ENCODE data around the gene KRT4. TPM values are rescaled to one million over a fixed set of nuclear protein-coding genes. Genes with fewer than 3 reads are reported as not detected.

The KRT4 gene
- total RNA-seq, 2 donors from 2014 or later: 6.4 to 12.7 TPM

DNA sequence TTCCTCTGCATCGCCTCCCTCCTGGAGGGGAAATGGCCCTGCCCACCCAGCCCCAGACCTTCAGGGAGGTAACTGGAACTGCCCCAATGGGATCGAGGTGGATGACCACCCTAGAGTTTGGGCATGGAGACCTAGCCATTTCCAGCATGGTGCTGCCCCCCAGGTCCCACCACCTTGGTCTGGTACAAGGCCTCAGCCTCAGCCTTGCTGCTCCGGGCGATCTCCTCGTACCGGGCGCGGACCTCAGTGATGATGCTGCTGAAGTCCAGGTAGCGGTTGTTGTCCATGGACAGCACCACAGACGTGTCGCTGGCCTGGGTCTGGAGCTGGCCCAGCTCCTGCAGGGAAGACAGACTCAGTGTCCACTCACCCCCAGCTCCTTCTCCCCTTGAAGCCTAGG lies 30.5 kb upstream of the KRT4 start:
- Histone ChIP-seq H3K27me3 (replicated peaks; ENCODE audit: insufficient read depth) (no peaks in the 10 kb centered on the region), H3K27ac (no peak overlapping the region), H3K4me1 (replicated peaks) (no peaks in the 10 kb centered on the region), H3K36me3 (no peaks in the 10 kb centered on the region), H3K4me3 (no peak overlapping the region), H3K9me3 (no peaks in the 10 kb centered on the region)
- no peak for DNase-seq (ENCODE audit: low spot score)
- intact Hi-C loops (cut with DNase I): no loop called here
- WGBS: 98% methylated on average over 11 of the region's 11 CpGs
- TF ChIP-seq, protein P1, sequence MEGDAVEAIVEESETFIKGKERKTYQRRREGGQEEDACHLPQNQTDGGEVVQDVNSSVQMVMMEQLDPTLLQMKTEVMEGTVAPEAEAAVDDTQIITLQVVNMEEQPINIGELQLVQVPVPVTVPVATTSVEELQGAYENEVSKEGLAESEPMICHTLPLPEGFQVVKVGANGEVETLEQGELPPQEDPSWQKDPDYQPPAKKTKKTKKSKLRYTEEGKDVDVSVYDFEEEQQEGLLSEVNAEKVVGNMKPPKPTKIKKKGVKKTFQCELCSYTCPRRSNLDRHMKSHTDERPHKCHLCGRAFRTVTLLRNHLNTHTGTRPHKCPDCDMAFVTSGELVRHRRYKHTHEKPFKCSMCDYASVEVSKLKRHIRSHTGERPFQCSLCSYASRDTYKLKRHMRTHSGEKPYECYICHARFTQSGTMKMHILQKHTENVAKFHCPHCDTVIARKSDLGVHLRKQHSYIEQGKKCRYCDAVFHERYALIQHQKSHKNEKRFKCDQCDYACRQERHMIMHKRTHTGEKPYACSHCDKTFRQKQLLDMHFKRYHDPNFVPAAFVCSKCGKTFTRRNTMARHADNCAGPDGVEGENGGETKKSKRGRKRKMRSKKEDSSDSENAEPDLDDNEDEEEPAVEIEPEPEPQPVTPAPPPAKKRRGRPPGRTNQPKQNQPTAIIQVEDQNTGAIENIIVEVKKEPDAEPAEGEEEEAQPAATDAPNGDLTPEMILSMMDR (IDR thresholded peaks at IDR 0.05): no peak
- TF ChIP-seq POLR2AphosphoS5 (IDR thresholded peaks at IDR 0.05) (no peak), POLR2A (IDR thresholded peaks at IDR 0.05) (no peak)

DNA sequence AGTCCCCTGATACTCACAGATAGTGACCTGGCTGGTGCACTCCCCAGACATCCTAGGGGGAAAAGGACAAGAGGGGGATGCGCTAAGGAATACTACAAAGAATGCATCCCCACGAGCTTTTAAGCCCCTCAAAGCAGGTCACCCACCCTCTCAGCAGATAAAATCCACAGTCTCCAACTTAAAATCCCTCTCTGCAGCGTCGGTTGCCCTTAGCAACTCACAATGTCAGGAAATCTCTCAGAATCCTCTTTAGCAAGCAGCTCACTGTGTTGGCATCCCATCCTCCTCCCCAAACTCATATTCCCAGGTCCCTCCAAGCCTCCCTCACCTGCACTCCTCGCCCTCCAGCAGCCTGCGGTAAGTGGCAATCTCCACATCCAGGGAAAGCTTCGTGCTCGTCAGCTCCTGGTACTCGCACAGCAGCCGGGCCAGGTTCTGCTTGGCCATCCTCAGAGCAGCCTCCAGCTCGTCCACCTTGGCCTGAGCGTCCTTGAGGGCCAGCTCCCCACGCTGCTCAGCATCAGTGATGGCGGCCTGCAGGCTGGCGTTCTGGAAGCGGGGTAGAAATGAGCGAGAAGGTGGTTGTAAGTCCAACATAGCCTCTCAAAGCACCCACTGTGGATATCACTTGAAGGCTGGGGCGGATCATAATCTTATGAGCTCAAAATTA lies 25.7 kb upstream of the KRT4 start:
- Histone ChIP-seq H3K4me3 (no peak overlapping the region), H3K36me3 (no peaks in the 10 kb centered on the region), H3K27me3 (replicated peaks; ENCODE audit: insufficient read depth) (peaks cover 3% of the 10 kb centered on the region), H3K27ac (no peak overlapping the region), H3K9me3 (no peaks in the 10 kb centered on the region), H3K4me1 (replicated peaks) (no peaks in the 10 kb centered on the region)
- TF ChIP-seq POLR2AphosphoS5 (IDR thresholded peaks at IDR 0.05) (no peak), POLR2A (IDR thresholded peaks at IDR 0.05) (no peak)
- TF ChIP-seq, protein P1 (IDR thresholded peaks at IDR 0.05): no peak
- intact Hi-C loops (cut with DNase I): no loop called here
- WGBS: 88% methylated on average over 18 of the region's 18 CpGs
- DNase-seq (ENCODE audit: low spot score): no peak

DNA sequence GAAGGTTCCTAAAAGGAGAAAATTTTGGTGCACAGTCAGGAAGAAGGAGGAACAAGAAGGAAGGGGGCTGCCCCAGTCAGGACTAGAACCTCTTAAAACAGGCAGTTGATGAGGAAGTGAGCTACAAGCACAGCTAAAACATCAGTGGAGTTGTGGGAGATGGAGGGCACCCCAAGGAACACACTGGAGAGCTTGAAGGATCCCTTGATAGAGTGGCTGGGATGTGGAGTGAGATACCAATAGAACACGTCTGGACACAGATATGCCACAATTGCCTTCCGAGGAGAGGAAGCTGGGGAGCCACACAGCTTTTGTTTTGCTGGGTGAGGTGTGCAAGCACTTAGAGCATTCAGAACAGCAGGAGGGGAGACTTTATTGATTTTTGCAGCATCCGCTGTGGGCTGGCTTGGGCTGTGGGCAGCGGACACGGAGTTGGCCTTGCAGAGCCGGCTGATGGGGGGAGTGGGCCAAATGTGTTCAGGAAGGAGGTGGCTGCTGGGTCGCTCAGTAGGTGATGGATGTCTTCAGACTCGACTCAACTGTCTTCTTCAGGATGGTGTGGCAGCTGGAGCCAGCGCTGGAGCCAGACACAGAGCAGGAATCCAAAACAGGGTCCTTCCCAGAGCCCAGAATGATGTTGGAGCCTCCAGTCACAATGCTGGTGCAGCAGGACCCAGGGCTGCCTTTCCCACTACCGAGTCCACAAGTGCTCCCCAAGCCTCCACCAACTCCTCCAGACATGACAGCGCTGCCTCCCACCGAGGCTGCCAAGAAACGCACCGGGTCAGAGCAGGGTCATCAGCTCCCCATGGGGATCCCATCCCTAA lies 24.9 kb upstream of the KRT4 start:
- TF ChIP-seq, protein P1 (IDR thresholded peaks at IDR 0.05): no peak
- TF ChIP-seq POLR2AphosphoS5 (IDR thresholded peaks at IDR 0.05) (no peak), POLR2A (IDR thresholded peaks at IDR 0.05) (no peak)
- Histone ChIP-seq H3K27me3 (replicated peaks; ENCODE audit: insufficient read depth) (peaks cover 3% of the 10 kb centered on the region), H3K4me1 (replicated peaks) (no peaks in the 10 kb centered on the region), H3K27ac (no peak overlapping the region), H3K9me3 (no peaks in the 10 kb centered on the region), H3K4me3 (no peak overlapping the region), H3K36me3 (no peaks in the 10 kb centered on the region)
- WGBS: 60% methylated on average over 14 of the region's 14 CpGs
- intact Hi-C loops (cut with DNase I): no loop called here
- DNase-seq (ENCODE audit: low spot score): no peak

DNA sequence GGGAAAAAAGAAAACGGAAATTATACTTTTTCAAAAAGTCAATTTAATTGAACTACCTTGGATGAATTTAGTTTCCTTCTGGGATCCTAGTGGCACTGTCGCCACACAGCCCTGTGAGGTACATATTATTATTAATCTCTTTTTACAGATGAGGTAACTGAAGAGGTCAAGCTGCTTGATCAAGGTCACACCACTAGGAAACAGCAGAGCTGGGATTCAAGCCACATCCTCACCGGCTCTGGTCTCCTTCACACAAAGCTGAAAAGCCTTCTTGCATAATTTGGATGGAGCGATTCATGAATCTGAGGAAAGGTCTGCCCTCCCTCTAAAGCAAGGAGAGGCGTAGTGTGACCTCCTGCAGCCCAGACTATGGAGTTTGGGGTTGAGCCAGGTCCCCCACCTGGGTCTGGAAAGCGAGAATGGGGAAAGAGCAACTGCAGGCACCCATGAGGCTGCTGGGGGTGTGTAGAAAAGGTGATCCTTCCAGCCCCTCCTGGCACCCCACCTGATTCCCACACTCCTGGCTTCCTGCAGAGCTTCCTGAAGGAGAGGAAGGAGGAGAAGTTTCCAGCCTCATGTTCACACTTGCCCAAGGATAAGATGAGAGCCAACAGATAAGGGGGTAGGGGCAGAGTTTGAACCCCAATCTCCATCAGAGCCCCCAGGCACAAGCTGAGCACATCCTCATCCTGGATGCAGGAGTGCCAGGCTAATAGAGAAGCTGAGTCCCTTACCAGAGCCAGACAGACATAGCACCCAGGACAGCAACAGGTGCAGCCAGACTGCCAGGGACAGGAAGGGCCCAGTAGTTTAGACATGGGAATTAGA lies 24.1 kb upstream of the KRT4 start:
- Histone ChIP-seq H3K9me3 (no peaks in the 10 kb centered on the region), H3K4me1 (replicated peaks) (no peaks in the 10 kb centered on the region), H3K27ac (no peak overlapping the region), H3K36me3 (no peaks in the 10 kb centered on the region), H3K27me3 (replicated peaks; ENCODE audit: insufficient read depth) (peaks cover 3% of the 10 kb centered on the region), H3K4me3 (no peak overlapping the region)
- 95% methylated on average over 6 of the region's 6 CpGs for WGBS
- DNase-seq (ENCODE audit: low spot score): no peak
- TF ChIP-seq, protein P1 (IDR thresholded peaks at IDR 0.05): no peak
- TF ChIP-seq POLR2AphosphoS5 (IDR thresholded peaks at IDR 0.05) (no peak), POLR2A (IDR thresholded peaks at IDR 0.05) (no peak)
- intact Hi-C loops (cut with DNase I): no loop called here
